Choroid plexus epithelial cell (primary cell): ENCODE data around the gene PIK3R1.
A peak's percentile ranks its signal among the peaks of the same experiment; 100 is the strongest.

Source experiments
- DNase-seq: peaks from one replicate; pipeline ENCODE4 v3.0.0-alpha.2; 2010; ENCODE audit warnings: low read depth
- H3K4me3 ChIP-seq: 2 replicates; pipeline ENCODE4 v1.5.1; 2011; ENCODE audit warnings: low read depth, mild to moderate bottlenecking, control low read depth, low read length, moderate library complexity
- TF ChIP-seq, protein P1 (sequence below): conservative IDR thresholded peaks from 2 replicates; pipeline ENCODE4 v1.5.1; 2011; ENCODE audit warnings: low read depth, mild to moderate bottlenecking, control low read depth, inconsistent platforms, low read length, moderate library complexity

The PIK3R1 gene

DNA sequence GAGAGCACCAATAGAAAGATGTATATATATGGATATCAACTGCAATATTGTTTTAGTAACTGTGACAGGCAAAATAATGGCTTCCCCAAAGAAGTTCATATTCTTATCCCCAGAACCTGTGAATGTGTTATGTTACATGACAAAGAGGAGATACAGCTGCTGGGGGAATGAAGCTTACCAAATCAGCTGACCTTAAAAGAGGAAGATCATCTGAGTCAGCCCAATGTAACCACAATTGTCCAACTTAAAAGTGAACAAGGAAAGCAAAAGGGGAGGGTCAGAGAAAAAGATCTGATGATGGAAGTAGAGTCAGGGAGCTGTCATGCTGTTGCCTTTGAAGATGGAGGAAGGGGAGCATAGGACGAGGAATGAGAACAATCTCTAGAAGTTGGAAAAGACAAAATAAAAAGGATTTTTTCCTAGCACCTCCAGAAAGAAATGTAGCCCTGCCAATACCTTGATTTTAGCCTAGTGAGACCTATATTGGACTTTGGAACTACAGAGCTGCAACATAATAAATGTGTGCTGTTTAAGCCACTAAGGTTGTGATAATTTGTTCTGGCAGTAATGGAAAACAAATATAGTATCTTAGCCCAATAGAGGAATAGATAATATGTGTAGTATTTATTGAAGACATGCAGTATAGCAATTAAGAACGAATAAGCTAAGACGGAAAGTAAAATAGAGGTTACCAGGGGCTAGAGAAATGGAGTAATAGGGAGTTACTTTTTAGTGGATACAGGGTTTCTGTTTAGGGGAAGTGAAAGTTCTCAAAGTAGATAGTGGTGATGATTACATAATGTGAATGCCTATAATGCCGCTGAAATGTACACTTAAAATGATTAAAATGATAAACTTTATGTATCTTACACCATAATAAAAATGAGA lies 115.9 kb downstream of the PIK3R1 start:
- no peak overlapping the region for H3K4me3 ChIP-seq
- TF ChIP-seq, protein P1, sequence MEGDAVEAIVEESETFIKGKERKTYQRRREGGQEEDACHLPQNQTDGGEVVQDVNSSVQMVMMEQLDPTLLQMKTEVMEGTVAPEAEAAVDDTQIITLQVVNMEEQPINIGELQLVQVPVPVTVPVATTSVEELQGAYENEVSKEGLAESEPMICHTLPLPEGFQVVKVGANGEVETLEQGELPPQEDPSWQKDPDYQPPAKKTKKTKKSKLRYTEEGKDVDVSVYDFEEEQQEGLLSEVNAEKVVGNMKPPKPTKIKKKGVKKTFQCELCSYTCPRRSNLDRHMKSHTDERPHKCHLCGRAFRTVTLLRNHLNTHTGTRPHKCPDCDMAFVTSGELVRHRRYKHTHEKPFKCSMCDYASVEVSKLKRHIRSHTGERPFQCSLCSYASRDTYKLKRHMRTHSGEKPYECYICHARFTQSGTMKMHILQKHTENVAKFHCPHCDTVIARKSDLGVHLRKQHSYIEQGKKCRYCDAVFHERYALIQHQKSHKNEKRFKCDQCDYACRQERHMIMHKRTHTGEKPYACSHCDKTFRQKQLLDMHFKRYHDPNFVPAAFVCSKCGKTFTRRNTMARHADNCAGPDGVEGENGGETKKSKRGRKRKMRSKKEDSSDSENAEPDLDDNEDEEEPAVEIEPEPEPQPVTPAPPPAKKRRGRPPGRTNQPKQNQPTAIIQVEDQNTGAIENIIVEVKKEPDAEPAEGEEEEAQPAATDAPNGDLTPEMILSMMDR: no peak
- peak; percentile 53 for DNase-seq

DNA sequence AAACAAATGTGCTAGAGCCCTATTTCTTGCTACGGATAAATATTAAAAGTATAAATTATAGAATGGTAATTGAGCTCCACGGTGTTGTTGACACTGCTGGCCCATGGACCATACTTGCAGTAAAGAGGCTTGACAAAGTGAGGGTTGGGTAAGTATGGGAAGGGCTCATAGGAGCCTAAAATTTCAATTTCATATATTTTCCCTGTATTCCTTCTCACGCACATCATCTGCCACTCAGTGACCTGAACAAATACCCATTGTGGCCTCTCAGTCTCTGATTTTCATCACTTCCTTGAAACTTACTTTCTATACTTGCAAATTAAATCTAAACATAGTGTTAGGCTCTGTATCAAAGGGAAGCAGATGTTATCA lies 116.5 kb downstream of the PIK3R1 start:
- no peak overlapping the region for H3K4me3 ChIP-seq
- TF ChIP-seq, protein P1: no peak
- DNase-seq: no peak

DNA sequence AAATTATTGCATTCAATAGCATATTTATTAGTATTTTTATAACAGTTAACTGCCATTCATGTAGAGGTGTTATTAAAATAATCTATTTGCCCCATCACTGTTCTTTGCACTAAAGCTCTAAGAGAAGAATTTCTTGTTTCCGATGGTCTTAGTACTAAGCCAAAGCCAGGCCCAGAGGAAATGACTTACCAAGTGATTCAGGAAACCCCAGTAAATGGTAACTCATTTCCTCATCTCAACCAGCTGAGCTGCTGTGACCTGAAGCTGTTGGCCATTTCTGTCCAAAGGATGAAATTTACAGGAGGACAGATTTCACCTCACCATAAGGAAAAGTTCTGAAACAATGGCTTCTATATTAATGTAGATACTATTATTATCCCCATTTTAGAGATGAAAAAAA lies 117.0 kb downstream of the PIK3R1 start:
- H3K4me3 ChIP-seq: no peak overlapping the region
- DNase-seq: no peak
- TF ChIP-seq, protein P1: no peak

DNA sequence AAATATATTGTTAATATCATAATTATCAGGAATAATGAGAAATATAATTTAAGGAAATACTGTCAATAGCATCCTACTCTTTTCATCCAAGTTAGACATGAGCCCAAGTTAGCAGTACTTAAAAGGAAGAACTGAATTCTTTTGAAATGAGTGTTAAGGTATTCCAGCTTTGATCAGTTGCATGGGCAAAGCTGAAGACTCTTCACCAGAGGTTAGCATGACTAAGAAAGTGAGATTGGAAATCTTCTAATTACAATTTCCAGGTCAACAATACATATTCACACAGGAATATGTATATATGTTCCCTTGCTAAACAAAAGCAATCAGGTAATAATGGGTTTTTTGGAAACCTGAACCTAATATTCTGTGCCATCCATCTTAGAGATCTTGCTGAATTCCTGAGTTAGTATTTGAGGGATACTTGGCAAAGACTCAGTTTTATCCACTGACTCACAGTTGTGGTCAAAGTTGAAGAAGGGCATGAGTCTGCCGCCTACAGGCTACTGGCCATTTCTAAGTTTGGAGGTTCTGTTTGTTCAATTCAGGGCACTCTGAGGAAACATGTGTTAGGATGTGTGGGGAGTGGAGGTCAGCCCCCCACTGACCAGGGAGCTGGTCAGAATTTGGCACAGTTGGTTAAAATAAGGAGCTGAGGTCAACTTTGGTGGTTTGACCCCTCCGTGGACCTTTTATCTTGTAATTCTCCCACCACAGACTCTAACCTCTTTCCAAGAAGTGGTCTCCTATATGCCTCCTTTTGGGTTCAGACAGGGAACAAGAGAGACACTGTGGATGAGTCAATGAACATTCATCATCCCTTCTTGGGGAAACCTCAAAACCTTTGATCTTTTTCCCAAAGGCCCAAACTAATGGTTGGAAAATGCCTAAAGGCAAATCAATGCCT lies 118.3 kb downstream of the PIK3R1 start:
- no peak overlapping the region for H3K4me3 ChIP-seq
- DNase-seq: peak; percentile 78
- TF ChIP-seq, protein P1: peak; percentile 49

DNA sequence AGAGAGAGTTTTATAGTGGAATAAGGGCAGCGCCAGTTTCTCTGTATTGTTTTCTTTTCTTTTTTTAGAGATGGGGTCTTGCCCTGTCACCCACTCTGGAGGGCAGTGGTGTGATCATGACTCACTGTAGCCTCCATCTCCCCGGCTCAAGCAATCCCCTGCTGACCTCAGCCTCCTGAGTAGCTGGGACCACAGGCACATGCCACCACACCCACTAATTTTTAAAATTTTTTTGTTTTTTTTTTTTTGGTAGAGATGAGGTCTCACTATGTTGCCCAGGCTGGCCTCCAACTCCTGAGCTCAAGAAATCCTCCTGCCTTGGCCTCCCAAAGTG lies 119.0 kb downstream of the PIK3R1 start:
- TF ChIP-seq, protein P1: no peak
- no peak overlapping the region for H3K4me3 ChIP-seq
- no peak for DNase-seq

DNA sequence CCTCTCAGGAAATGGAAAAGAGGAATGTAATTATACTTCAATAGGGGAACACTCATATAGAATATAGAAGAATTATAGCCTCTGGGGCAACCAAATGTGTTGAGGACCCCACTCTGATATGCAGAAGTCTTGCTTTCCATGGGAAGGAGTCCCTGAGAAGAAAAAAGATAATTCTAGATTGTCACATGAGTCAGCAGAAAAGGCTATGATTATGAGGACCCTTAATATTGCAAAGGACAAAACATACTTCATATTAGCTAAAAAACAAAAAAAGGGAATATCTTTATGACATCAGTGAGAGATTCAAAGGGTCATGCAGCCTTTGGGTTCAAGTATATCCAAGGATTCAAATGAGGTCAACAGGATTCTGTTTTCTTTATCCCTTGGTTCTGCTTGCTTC lies 119.5 kb downstream of the PIK3R1 start:
- TF ChIP-seq, protein P1: no peak
- no peak for DNase-seq
- H3K4me3 ChIP-seq: no peak overlapping the region
